CD14-positive monocyte (primary cell): ENCODE results near the gene LPCAT3. TPM values are rescaled to one million over a fixed set of nuclear protein-coding genes. Genes with fewer than 3 reads are reported as not detected.

Experiments used
- DNase-seq, 3 donors: peaks; one replicate each; pipeline ENCODE4 v3.0.0-alpha.2; 2011 to 2022
- H2AFZ ChIP-seq: 2 replicates; pipeline ENCODE4 v1.6.0; 2012; ENCODE audit warnings: mild to moderate bottlenecking, low read depth, low read length, inconsistent platforms; ENCODE audit not compliant: insufficient read depth, poor library complexity, severe bottlenecking
- H3K27ac ChIP-seq, 2 donors: 1 replicate in 1 of 2; 2 replicates in 1 of 2; pipeline ENCODE4 v1.5.1; 2012 to 2013; ENCODE audit warnings: low read length in 2 of 2, control low read depth in 1 of 2, inconsistent platforms in 1 of 2, low read depth in 1 of 2, mild to moderate bottlenecking in 1 of 2
- H3K27me3 ChIP-seq, 2 donors: one replicate each; pipeline versions ENCODE4 v1.6.0 to v1.6.1; 2011 to 2013; ENCODE audit warnings: low read length in 2 of 2; ENCODE audit not compliant: control insufficient read depth in 2 of 2, insufficient read depth in 2 of 2
- H3K36me3 ChIP-seq, 2 donors: replicated peaks in 1 of 2; 1 replicate in 1 of 2; 2 replicates in 1 of 2; pipeline versions ENCODE4 v1.5.1 to v1.6.1; 2012 to 2013; ENCODE audit warnings: low read length in 2 of 2, control low read depth in 1 of 2, inconsistent platforms in 1 of 2, mild to moderate bottlenecking in 1 of 2; ENCODE audit not compliant: insufficient read depth in 2 of 2, control insufficient read depth in 1 of 2
- H3K4me1 ChIP-seq, 2 donors: 1 replicate in 1 of 2; 2 replicates in 1 of 2; pipeline versions ENCODE4 v1.5.1 to v1.6.1; 2012 to 2013; ENCODE audit warnings: low read length in 2 of 2, control low read depth in 1 of 2, inconsistent platforms in 1 of 2, mild to moderate bottlenecking in 1 of 2, moderate library complexity in 1 of 2; ENCODE audit not compliant: insufficient read depth in 2 of 2, control insufficient read depth in 1 of 2
- H3K4me2 ChIP-seq: replicated peaks from 2 replicates; pipeline ENCODE3; 2012; ENCODE audit warnings: low read length, moderate library complexity, mild to moderate bottlenecking; ENCODE audit not compliant: poor library complexity, severe bottlenecking; ENCODE audit errors: extremely low read depth
- H3K4me3 ChIP-seq, 3 experiments: fragments of 200-600 bp in 1 of 3; sonication (generic) in 1 of 3; replicated peaks in 1 of 3; 1 replicate in 2 of 3; 2 replicates in 1 of 3; pipeline ENCODE4 v1.5.1; 2011 to 2013; ENCODE audit warnings: low read length in 3 of 3, mild to moderate bottlenecking in 3 of 3, control low read depth in 2 of 3, low read depth in 2 of 3, inconsistent platforms in 1 of 3, moderate library complexity in 1 of 3
- H3K79me2 ChIP-seq: 2 replicates; pipeline ENCODE4 v1.6.0; 2012; ENCODE audit warnings: mild to moderate bottlenecking, control low read depth, inconsistent platforms, low read length, moderate library complexity; ENCODE audit not compliant: insufficient read depth
- H3K9ac ChIP-seq: 2 replicates; pipeline ENCODE4 v1.6.0; 2017; ENCODE audit warnings: low read length, mild to moderate bottlenecking; ENCODE audit not compliant: insufficient read depth, poor library complexity, severe bottlenecking
- H3K9me3 ChIP-seq, 2 donors: replicated peaks in 1 of 2; 1 replicate in 1 of 2; 2 replicates in 1 of 2; pipeline versions ENCODE4 v1.5.1 to v1.6.1; 2012 to 2013; ENCODE audit warnings: low read length in 2 of 2, control low read depth in 1 of 2; ENCODE audit not compliant: control insufficient read depth in 1 of 2, insufficient read depth in 1 of 2
- H4K20me1 ChIP-seq: 2 replicates; pipeline ENCODE4 v1.6.0; 2012; ENCODE audit warnings: mild to moderate bottlenecking, low read length, control low read depth, moderate library complexity; ENCODE audit not compliant: insufficient read depth
- H3K27ac Mint-ChIP-seq, 7 donors: one replicate each; pipeline ENCODE4 v1.8.0; 2020; ENCODE audit warnings: mild to moderate bottlenecking in 7 of 7, mixed read lengths in 7 of 7, moderate library complexity in 6 of 7, inconsistent platforms in 2 of 7
- H3K27me3 Mint-ChIP-seq, 3 donors: one replicate each; pipeline ENCODE4 v1.8.0; 2021 to 2022; ENCODE audit warnings: low read depth in 3 of 3, mild to moderate bottlenecking in 3 of 3, mixed read lengths in 3 of 3, moderate library complexity in 3 of 3, inconsistent platforms in 1 of 3
- H3K36me3 Mint-ChIP-seq, 2 donors: one replicate each; pipeline ENCODE4 v1.8.0; 2020; ENCODE audit warnings: mixed read lengths in 2 of 2, inconsistent platforms in 1 of 2, mild to moderate bottlenecking in 1 of 2
- H3K4me1 Mint-ChIP-seq: one replicate; pipeline ENCODE4 v1.8.0; 2020; ENCODE audit warnings: mild to moderate bottlenecking, mixed read lengths
- H3K4me3 Mint-ChIP-seq, 2 donors: one replicate each; pipeline ENCODE4 v1.8.0; 2020; ENCODE audit warnings: mild to moderate bottlenecking in 2 of 2, mixed read lengths in 2 of 2, moderate library complexity in 1 of 2
- H3K9me3 Mint-ChIP-seq, 7 donors: one replicate each; pipeline ENCODE4 v1.8.0; 2020 to 2022; ENCODE audit warnings: mixed read lengths in 7 of 7, mild to moderate bottlenecking in 6 of 7, moderate library complexity in 6 of 7, inconsistent platforms in 2 of 7
- WGBS: methylation state at CpG from one replicate; pipeline ENCODE4 v1.1.5; 2013; ENCODE audit warnings: missing lambda C conversion rate; ENCODE audit not compliant: insufficient coverage; 5-methylcytosine and 5-hydroxymethylcytosine counted together
- intact Hi-C, 2 donors: fragments of 100-400 bp; cut with micrococcal nuclease; formaldehyde crosslinking; loops; one replicate each; pipeline versions ENCODE4 v1.15.0 to v1.15.1; 2023
- polyA plus RNA-seq, 3 donors: library from polyadenylated mRNA; depleted of rRNA in 1 of 3; unstranded in 2 of 3; stranded (reverse) in 1 of 3; fragments of 300-500 nt in 2 of 3; fragments of >200 nt in 1 of 3; fragmentation: Illumina TruSeq in 2 of 3; gene quantifications; 1 replicate in 2 of 3; 2 replicates in 1 of 3; pipeline ENCODE4 v1.2.3, GENCODE V29; 2012 to 2021
- TF ChIP-seq, protein P1 (sequence below): fragments of 200-600 bp; IDR thresholded peaks from one replicate; pipeline ENCODE4 v1.8.0; 2022; ENCODE audit warnings: antibody characterized with exemption, mild to moderate bottlenecking

The LPCAT3 gene
- polyA plus RNA-seq, 3 donors, result 50.9 to 62.7 (median 54.1) TPM

DNA sequence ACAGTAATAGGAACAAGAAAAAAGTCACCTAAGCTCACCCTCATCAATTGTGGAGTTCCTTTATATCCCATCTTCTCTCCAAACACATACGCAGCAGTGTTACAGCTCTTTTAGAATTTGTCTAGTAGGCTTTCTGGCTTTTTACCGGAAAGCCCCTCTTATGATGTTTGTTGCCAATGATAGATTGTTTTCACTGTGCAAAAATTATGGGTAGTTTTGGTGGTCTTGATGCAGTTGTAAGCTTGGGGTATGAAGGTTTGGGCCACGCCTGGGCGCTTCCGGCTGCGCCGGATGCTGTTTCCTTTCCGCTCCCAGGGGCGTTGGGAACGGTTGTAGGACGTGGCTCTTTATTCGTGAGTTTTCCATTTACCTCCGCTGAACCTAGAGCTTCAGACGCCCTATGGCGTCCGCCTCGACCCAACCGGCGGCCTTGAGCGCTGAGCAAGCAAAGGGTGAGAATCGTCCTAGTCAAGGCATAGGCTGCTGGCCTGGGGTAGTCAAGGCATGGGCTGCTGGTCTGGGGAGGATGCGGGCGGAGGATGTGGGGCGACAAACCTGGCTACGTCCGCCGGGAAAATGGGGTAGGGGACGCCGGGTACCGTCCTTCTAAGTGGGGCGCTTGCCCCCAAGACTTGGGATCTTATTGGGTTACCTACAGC, 74.4 kb downstream of the LPCAT3 start, which contains the start of the genes C12orf57 and RNU7-1:
TSS of gene C12orf57 (plus strand) at position 301 of the 659 bp plus-strand sequence. CDS start at position 401, 100 bp downstream.
TSS of gene RNU7-1 (plus strand) at position 95 of the 659 bp plus-strand sequence.
- no peaks in the 10 kb centered on the region for H3K36me3 ChIP-seq
- H4K20me1 ChIP-seq, result no peaks in the 10 kb centered on the region
- TF ChIP-seq, protein P1, sequence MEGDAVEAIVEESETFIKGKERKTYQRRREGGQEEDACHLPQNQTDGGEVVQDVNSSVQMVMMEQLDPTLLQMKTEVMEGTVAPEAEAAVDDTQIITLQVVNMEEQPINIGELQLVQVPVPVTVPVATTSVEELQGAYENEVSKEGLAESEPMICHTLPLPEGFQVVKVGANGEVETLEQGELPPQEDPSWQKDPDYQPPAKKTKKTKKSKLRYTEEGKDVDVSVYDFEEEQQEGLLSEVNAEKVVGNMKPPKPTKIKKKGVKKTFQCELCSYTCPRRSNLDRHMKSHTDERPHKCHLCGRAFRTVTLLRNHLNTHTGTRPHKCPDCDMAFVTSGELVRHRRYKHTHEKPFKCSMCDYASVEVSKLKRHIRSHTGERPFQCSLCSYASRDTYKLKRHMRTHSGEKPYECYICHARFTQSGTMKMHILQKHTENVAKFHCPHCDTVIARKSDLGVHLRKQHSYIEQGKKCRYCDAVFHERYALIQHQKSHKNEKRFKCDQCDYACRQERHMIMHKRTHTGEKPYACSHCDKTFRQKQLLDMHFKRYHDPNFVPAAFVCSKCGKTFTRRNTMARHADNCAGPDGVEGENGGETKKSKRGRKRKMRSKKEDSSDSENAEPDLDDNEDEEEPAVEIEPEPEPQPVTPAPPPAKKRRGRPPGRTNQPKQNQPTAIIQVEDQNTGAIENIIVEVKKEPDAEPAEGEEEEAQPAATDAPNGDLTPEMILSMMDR, result no peak
- H3K4me2 ChIP-seq, result peak within 1 kb of the TSS; percentile 83
- no peaks in the 10 kb centered on the region for H3K27me3 ChIP-seq
- H3K4me1 ChIP-seq, result peaks cover 55 to 61% of the 10 kb centered on the region in 2 donors
- H3K9ac ChIP-seq, result peak within 1 kb of the TSS; percentile 63
- H2AFZ ChIP-seq, result peak within 1 kb of the TSS; percentile 58
- peak within 1 kb of the TSS; percentile 82 to 91 for H3K4me3 Mint-ChIP-seq
- no peaks in the 10 kb centered on the region for H3K9me3 ChIP-seq
- 0% methylated on average over 27 of the region's 31 CpGs for WGBS
- H3K36me3 Mint-ChIP-seq, result peaks cover 1 to 3% of the 10 kb centered on the region in 2 donors
- H3K4me3 ChIP-seq, result peak within 1 kb of the TSS; percentile 3 to 76 (median 48)
- H3K27ac ChIP-seq, result peak within 1 kb of the TSS; percentile 76 to 89
- peak; percentile 79 to 92 (median 91) for DNase-seq
- peaks cover 0 to 2% (median 0%) of the 10 kb centered on the region in 3 donors for H3K27me3 Mint-ChIP-seq
- peak within 1 kb of the TSS; percentile 94 to 99 (median 98) for H3K27ac Mint-ChIP-seq
- peaks cover 0 to 2% (median 0%) of the 10 kb centered on the region in 7 donors for H3K9me3 Mint-ChIP-seq
- intact Hi-C loops, result loop anchor here (2.0 to 5.0 kb wide), 3 partner anchors 15 to 72 kb away; partner anchors contain the start of gene SPSB2 (in 1 of the 2)
- peaks cover 9% of the 10 kb centered on the region for H3K79me2 ChIP-seq
- peaks cover 61% of the 10 kb centered on the region for H3K4me1 Mint-ChIP-seq

DNA sequence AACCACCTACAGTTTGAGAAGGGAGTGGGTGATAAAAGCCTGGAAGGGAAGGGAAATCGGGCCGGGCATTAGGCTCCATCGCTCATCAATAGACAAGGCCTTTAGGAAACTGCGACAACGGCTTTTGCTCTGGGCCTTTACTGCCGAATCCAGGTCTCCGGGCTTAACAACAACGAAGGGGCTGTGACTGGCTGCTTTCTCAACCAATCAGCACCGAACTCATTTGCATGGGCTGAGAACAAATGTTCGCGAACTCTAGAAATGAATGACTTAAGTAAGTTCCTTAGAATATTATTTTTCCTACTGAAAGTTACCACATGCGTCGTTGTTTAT, 74.9 kb downstream of the LPCAT3 start:
- H3K36me3 ChIP-seq, result no peaks in the 10 kb centered on the region
- H3K27me3 ChIP-seq, result no peaks in the 10 kb centered on the region
- H3K4me2 ChIP-seq, result peak overlapping the region; percentile 83
- peaks cover 7% of the 10 kb centered on the region for H3K79me2 ChIP-seq
- H3K27ac Mint-ChIP-seq, result peak overlapping the region; percentile 94 to 99 (median 98)
- H3K36me3 Mint-ChIP-seq, result peaks cover 1 to 3% of the 10 kb centered on the region in 2 donors
- intact Hi-C loops, result loop anchor here in 1 of 2 donors (5.0 kb wide), 1 partner anchor 71 kb away; the partner anchor contains the start of gene SPSB2
- H3K4me3 ChIP-seq, result peak overlapping the region in 1 of 3 experiments; percentile 76
- H4K20me1 ChIP-seq, result no peaks in the 10 kb centered on the region
- DNase-seq, result peak; percentile 82 to 89 (median 89)
- H3K27me3 Mint-ChIP-seq, result peaks cover 0 to 2% (median 0%) of the 10 kb centered on the region in 3 donors
- peaks cover 56% of the 10 kb centered on the region for H3K4me1 Mint-ChIP-seq
- TF ChIP-seq, protein P1, result no peak
- WGBS, result 0% methylated on average over 8 of the region's 13 CpGs
- H3K27ac ChIP-seq, result peak overlapping the region; percentile 76 to 89
- peak overlapping the region; percentile 63 for H3K9ac ChIP-seq
- H2AFZ ChIP-seq, result peak overlapping the region; percentile 58
- H3K4me3 Mint-ChIP-seq, result peak overlapping the region; percentile 37 to 91
- H3K9me3 ChIP-seq, result no peaks in the 10 kb centered on the region
- H3K9me3 Mint-ChIP-seq, result peaks cover 0 to 2% (median 0%) of the 10 kb centered on the region in 7 donors
- peaks cover 51 to 58% of the 10 kb centered on the region in 2 donors for H3K4me1 ChIP-seq
